Right atrium auricular region (tissue), 2 donors: ENCODE measurements around the gene PSD2. TPM values are rescaled to one million over a fixed set of nuclear protein-coding genes. Genes with fewer than 3 reads are reported as not detected.
A peak's percentile ranks its signal among the peaks of the same experiment; 100 is the strongest.
"Not testable (repeated sequence)": the region's sequence is repeated elsewhere in the genome, so short reads cannot be mapped to it uniquely, and the experiment has no call there.

Experiments used
- DNase-seq: peaks from one replicate; pipeline ENCODE4 v3.0.0-alpha.2; 2019; ENCODE audit warnings: low spot score
- H3K27ac ChIP-seq, 2 donors: fragments of 200-600 bp; sonication (generic); 1 replicate in 1 of 2; 2 replicates in 1 of 2; pipeline ENCODE4 v1.5.1; 2016 to 2019
- H3K27me3 ChIP-seq, 2 donors: fragments of 200-600 bp; sonication (generic); one replicate each; pipeline versions ENCODE4 v1.5.1 to v1.6.0; 2017 to 2019
- H3K36me3 ChIP-seq: fragments of 200-600 bp; sonication (generic); one replicate; pipeline ENCODE4 v1.5.1; 2016
- H3K4me1 ChIP-seq, 2 donors: fragments of 200-600 bp; sonication (generic); one replicate each; pipeline versions ENCODE4 v1.5.1 to v1.6.0; 2017 to 2019
- H3K4me3 ChIP-seq, 2 donors: fragments of 200-600 bp; sonication (generic); 1 replicate in 1 of 2; 2 replicates in 1 of 2; pipeline ENCODE4 v1.5.1; 2017 to 2019; ENCODE audit warnings: mild to moderate bottlenecking in 1 of 2, moderate library complexity in 1 of 2
- H3K9me3 ChIP-seq, 2 donors: fragments of 200-600 bp; sonication (generic); one replicate each; pipeline ENCODE4 v1.5.1; 2019
- total RNA-seq, 2 donors: library from RNA; depleted of rRNA; stranded (reverse); fragments of >200 nt; gene quantifications; one replicate each; pipeline ENCODE4 v1.1.0, GENCODE V29; 2016
- TF ChIP-seq, protein P1 (sequence below), 2 donors: fragments of 200-600 bp; sonication (generic); IDR thresholded peaks; one replicate each; pipeline ENCODE4 v1.5.1; 2019; ENCODE audit warnings: antibody characterized with exemption in 2 of 2

Gene PSD2
- total RNA-seq, 2 donors from 2014 or later: 0.12 to 0.19 TPM

DNA sequence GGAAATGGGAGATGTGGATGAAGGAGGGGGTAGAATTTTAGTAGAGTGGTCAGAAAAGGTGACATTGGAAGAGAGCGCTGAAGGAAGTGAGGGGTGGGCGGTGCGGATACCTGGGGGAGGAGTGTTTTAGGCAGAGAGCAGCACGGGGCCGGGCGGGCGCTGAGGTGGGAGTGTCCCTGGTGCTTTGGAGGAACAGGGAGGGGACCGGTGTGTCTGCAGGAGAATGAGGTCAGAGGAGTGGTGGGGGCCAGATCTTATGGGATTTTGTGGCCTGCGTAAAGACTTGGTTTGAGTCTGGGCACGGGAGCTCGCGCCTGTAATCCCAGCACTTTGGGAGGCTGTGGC lies 5.8 kb upstream of the PSD2 start:
- Histone ChIP-seq H3K4me3 (no peak overlapping the region), H3K27ac (no peak overlapping the region), H3K36me3 (no peaks in the 10 kb centered on the region), H3K4me1 (peaks cover 0 to 8% of the 10 kb centered on the region in 2 donors), H3K9me3 (no peaks in the 10 kb centered on the region), H3K27me3 (no peaks in the 10 kb centered on the region)
- TF ChIP-seq, protein P1, sequence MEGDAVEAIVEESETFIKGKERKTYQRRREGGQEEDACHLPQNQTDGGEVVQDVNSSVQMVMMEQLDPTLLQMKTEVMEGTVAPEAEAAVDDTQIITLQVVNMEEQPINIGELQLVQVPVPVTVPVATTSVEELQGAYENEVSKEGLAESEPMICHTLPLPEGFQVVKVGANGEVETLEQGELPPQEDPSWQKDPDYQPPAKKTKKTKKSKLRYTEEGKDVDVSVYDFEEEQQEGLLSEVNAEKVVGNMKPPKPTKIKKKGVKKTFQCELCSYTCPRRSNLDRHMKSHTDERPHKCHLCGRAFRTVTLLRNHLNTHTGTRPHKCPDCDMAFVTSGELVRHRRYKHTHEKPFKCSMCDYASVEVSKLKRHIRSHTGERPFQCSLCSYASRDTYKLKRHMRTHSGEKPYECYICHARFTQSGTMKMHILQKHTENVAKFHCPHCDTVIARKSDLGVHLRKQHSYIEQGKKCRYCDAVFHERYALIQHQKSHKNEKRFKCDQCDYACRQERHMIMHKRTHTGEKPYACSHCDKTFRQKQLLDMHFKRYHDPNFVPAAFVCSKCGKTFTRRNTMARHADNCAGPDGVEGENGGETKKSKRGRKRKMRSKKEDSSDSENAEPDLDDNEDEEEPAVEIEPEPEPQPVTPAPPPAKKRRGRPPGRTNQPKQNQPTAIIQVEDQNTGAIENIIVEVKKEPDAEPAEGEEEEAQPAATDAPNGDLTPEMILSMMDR (IDR thresholded peaks at IDR 0.05): no peak
- no peak for DNase-seq

DNA sequence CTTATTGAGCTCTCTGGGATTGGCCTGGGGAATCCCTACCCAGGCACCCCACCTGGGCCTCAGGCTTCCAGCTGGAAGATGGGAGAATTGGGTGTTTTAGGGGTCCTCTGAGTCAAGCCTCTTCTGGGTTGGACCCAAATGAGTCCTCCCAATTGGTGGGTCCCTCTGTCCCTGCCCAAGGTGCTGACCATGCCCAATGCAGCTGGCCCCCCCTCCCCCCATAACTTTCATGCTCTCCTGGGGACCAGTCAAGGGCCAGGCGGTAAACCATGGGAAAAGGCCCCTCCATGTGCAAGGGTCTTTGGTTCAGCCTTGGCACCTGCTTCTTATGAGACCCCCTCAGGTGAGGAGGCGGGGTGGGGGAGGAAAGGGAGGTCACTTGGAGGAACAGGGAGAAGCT lies 3.4 kb upstream of the PSD2 start:
- no peaks in the 10 kb centered on the region for H3K36me3 ChIP-seq
- TF ChIP-seq, protein P1 (IDR thresholded peaks at IDR 0.05): no peak
- no peaks in the 10 kb centered on the region for H3K9me3 ChIP-seq
- no peak overlapping the region for H3K27ac ChIP-seq
- no peak overlapping the region for H3K4me3 ChIP-seq
- H3K4me1 ChIP-seq: peaks cover 0 to 20% of the 10 kb centered on the region in 2 donors
- no peak for DNase-seq
- peaks cover 5 to 13% of the 10 kb centered on the region in 2 donors for H3K27me3 ChIP-seq

DNA sequence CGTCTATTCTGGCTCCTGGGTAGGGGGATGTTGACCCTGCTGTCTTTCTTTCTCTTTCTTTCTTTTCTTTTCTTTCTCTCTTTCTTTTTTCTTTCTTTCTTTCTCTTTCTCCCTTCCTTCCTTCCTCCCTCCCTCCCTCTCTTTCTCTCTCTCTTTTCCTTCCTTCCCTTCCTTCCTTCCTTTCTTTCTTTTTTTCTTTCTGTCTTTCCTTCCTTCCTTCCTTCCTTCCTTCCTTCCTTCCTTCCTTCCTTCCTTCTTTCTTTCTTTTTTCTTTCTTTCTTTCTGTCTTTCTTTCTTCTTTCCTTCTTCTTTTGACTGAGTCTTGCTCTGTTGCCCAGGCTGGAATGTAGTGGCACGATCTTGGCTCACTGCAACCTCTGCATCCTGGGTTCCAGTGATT lies 3.0 kb upstream of the PSD2 start:
- not testable (repeated sequence) for H3K27ac ChIP-seq, H3K4me3 ChIP-seq, H3K9me3 ChIP-seq, DNase-seq, H3K36me3 ChIP-seq
- Histone ChIP-seq H3K4me1 (peaks cover 0 to 20% of the 10 kb centered on the region in 2 donors), H3K27me3 (peaks cover 9 to 14% of the 10 kb centered on the region in 2 donors)

DNA sequence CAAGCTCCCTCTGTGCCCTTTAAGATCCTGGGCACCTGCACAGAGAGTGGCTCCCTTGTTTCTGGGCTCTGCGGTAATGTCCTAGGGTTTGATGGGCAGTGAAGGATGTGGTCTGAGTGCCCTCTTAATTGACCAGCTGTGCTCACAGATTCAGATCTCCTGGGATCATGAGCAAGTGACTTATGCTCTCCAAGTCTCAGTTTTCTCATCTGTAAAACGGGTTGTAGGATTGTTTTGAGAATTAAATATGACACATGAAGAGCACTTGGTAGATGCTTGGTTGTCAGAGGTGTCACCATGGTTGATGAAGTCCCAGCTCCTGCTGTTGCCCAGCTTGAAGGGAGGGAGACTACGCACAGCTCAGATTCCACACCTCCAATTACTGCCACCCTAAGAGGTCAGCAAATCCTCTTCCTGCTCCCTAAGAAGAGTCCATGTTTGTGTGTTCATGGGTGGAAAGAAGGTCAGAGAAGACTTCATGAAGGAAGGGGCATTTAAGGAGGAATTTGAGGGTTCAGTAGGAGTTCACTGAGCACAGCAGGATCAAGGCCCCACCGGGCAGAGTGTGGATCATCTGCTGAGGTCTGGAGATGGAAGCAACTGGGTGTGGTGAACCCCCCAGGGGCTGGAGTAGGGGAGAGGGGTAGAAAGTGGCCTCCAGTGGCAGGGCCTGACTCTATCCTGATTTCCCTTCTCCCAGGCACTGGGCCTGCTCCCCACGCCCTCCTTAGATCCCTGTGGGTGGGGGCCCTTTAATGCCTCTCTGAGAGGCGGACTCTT lies 1.4 kb upstream of the PSD2 start:
- no peak overlapping the region for H3K4me3 ChIP-seq
- no peaks in the 10 kb centered on the region for H3K36me3 ChIP-seq
- H3K4me1 ChIP-seq: peaks cover 0 to 12% of the 10 kb centered on the region in 2 donors
- no peaks in the 10 kb centered on the region for H3K9me3 ChIP-seq
- TF ChIP-seq, protein P1 (IDR thresholded peaks at IDR 0.05): no peak
- DNase-seq: no peak
- peaks cover 14% of the 10 kb centered on the region in 2 donors for H3K27me3 ChIP-seq
- no peak overlapping the region for H3K27ac ChIP-seq

DNA sequence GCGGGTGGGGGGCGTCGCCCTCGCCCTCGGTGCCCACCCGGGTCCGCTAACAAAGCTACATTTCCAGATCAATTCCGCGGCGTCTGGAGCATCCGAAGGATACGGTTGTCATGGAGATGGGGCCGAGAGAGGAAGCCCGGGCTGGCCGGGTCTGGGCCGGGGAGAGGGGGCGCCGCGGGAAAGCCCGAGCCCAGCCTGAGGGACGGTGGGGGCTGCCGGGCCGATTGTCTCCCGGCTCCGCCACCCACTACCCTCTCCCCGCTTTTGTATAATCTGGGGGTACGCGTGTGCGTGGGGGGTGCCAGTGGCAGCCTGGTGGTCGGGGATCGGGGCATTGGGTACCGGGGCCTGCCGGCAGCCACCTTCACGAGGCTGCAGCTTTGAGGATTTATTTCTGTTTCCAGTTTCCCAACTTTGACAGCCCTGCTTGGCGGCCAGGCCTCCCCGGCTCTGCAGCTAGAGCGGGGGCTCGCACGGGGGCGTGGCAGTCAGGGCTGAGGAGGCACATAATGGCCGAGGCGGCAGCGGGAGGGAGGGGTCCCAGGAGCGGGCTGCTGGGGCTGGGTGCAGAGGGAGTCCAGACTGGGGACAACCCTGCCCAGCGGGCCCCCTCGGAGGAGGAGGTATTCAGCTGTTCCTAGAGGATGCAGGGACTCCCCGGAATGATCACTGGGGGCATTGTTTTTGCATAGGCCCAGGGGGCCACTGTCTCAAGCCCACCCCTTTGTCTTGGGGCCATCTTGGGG lies 626 bp downstream of the PSD2 start:
- H3K9me3 ChIP-seq: no peaks in the 10 kb centered on the region
- H3K4me3 ChIP-seq: peak overlapping the region in 1 of 2 donors; percentile 54
- TF ChIP-seq, protein P1 (IDR thresholded peaks at IDR 0.05): no peak
- DNase-seq: no peak
- H3K36me3 ChIP-seq: no peaks in the 10 kb centered on the region
- peaks cover 0 to 12% of the 10 kb centered on the region in 2 donors for H3K4me1 ChIP-seq
- peaks cover 14% of the 10 kb centered on the region in 2 donors for H3K27me3 ChIP-seq
- H3K27ac ChIP-seq: no peak overlapping the region

DNA sequence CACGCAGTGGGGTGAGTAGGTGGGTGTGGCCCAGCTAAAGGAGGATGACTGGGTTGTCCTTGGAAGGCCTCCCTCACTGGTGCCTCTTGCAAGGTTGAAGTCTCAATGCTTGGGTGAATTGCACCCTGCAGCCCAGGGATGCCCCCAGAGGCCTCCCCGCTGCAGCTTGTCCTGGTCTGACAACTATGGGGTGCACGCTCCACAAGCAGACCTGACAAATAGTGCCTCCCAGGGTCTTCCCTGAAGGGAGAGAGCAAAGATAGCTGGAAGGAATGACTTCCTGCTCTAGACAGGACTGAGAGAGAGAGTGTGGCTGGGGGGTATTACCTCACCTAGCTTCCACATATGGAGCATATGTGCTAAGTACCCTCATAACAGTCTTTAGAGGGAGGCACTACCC lies 1.7 kb downstream of the PSD2 start:
- H3K9me3 ChIP-seq: no peaks in the 10 kb centered on the region
- no peak overlapping the region for H3K27ac ChIP-seq
- DNase-seq: no peak
- TF ChIP-seq, protein P1 (IDR thresholded peaks at IDR 0.05): no peak
- no peaks in the 10 kb centered on the region for H3K36me3 ChIP-seq
- no peak overlapping the region for H3K4me3 ChIP-seq
- peaks cover 14% of the 10 kb centered on the region in 2 donors for H3K27me3 ChIP-seq
- peaks cover 0 to 12% of the 10 kb centered on the region in 2 donors for H3K4me1 ChIP-seq
